Activated CD8-positive, alpha-beta T cell treated with anti-CD3 and anti-CD28 coated beads for 36 hours (primary cell): Measurements from ENCODE around the gene ZNF536. TPM values are rescaled to one million over a fixed set of nuclear protein-coding genes. Genes with fewer than 3 reads are reported as not detected.
"Not testable (repeated sequence)": the region's sequence is repeated elsewhere in the genome, so short reads cannot be mapped to it uniquely, and the experiment has no call there.

Experiments used
- ATAC-seq: fragments of 200-7000 bp; cut with Tn5 transposase; one replicate; pipeline ENCODE4 v1.10.0; 2021; ENCODE audit warnings: mild to moderate bottlenecking, moderate library complexity
- CTCF ChIA-PET: fragments of 350-600 bp; sonication (Branson Sonifier 250); formaldehyde crosslinking; loops from one replicate; lab custom pipeline; 2021; ENCODE audit warnings: antibody characterized with exemption; lab: Charles Lee
- POLR2A ChIA-PET: fragments of 350-600 bp; sonication (Branson Sonifier 250); formaldehyde crosslinking; loops from one replicate; lab custom pipeline; 2021; ENCODE audit warnings: antibody characterized with exemption; lab: Charles Lee
- DNase-seq: peaks from one replicate; pipeline ENCODE4 v3.0.0-alpha.2; 2020
- H3K27ac Mint-ChIP-seq: one replicate; pipeline ENCODE4 v1.8.0; 2021; ENCODE audit warnings: mild to moderate bottlenecking, mixed read lengths
- H3K27me3 Mint-ChIP-seq: one replicate; pipeline ENCODE4 v1.8.0; 2021; ENCODE audit warnings: mixed read lengths
- H3K36me3 Mint-ChIP-seq: one replicate; pipeline ENCODE4 v1.8.0; 2021; ENCODE audit warnings: low read depth, mixed read lengths
- H3K4me1 Mint-ChIP-seq: one replicate; pipeline ENCODE4 v1.8.0; 2021; ENCODE audit warnings: low read depth, mixed read lengths
- H3K4me3 Mint-ChIP-seq: one replicate; pipeline ENCODE4 v1.8.0; 2021; ENCODE audit warnings: mild to moderate bottlenecking, moderate library complexity, mixed read lengths
- H3K9me3 Mint-ChIP-seq: one replicate; pipeline ENCODE4 v1.8.0; 2021; ENCODE audit warnings: mixed read lengths
- intact Hi-C: fragments of 100-400 bp; cut with micrococcal nuclease; formaldehyde crosslinking; loops from one replicate; pipeline ENCODE4 v1.10.0; 2022
- total RNA-seq, 2 experiments: library from RNA; stranded (reverse); gene quantifications; one replicate each; pipeline ENCODE4 v1.2.3, GENCODE V29; 2021
- TF ChIP-seq, protein P1 (sequence below): fragments of 200-600 bp; IDR thresholded peaks from one replicate; pipeline ENCODE4 v1.8.0; 2022; ENCODE audit warnings: antibody characterized with exemption, mild to moderate bottlenecking

Gene ZNF536
- total RNA-seq, 2 experiments from 2014 or later, result not detected

DNA sequence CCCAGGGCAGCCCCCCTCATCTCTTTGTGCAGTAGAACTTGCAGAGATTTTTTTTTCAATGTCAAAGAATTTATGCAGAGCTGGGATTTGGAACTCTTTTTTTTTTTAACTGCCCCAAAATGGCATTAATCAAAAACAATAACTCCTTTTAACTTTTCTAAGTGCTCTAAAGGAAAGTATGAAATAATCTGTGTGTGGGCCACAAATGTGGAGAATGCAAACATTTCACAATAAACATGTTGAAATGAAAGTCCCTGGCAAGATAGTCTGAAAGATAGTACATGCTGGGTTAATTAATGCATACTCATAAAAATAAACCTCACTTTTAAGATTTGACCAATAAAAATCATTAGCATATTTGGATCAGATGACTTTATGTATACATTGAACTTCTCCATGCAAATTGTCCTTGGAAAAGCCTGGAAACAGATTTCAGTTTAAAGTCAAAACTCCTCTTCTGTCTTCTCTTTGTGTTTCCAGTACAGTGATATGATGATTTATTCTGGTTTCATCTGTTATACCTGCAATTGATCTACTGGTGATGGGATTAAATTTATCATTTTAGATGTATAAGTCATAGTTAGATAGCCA, 30.5 kb upstream of the ZNF536 start:
- intact Hi-C loops, result no loop called here
- no peak for ATAC-seq
- Mint-ChIP-seq H3K9me3 (no peaks in the 10 kb centered on the region), H3K27me3 (no peaks in the 10 kb centered on the region), H3K27ac (no peak overlapping the region), H3K4me3 (no peak overlapping the region), H3K4me1 (no peaks in the 10 kb centered on the region), H3K36me3 (no peaks in the 10 kb centered on the region)
- CTCF ChIA-PET, result no interaction called here
- DNase-seq, result no peak
- POLR2A ChIA-PET, result no interaction called here
- TF ChIP-seq, protein P1, sequence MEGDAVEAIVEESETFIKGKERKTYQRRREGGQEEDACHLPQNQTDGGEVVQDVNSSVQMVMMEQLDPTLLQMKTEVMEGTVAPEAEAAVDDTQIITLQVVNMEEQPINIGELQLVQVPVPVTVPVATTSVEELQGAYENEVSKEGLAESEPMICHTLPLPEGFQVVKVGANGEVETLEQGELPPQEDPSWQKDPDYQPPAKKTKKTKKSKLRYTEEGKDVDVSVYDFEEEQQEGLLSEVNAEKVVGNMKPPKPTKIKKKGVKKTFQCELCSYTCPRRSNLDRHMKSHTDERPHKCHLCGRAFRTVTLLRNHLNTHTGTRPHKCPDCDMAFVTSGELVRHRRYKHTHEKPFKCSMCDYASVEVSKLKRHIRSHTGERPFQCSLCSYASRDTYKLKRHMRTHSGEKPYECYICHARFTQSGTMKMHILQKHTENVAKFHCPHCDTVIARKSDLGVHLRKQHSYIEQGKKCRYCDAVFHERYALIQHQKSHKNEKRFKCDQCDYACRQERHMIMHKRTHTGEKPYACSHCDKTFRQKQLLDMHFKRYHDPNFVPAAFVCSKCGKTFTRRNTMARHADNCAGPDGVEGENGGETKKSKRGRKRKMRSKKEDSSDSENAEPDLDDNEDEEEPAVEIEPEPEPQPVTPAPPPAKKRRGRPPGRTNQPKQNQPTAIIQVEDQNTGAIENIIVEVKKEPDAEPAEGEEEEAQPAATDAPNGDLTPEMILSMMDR, result no peak

DNA sequence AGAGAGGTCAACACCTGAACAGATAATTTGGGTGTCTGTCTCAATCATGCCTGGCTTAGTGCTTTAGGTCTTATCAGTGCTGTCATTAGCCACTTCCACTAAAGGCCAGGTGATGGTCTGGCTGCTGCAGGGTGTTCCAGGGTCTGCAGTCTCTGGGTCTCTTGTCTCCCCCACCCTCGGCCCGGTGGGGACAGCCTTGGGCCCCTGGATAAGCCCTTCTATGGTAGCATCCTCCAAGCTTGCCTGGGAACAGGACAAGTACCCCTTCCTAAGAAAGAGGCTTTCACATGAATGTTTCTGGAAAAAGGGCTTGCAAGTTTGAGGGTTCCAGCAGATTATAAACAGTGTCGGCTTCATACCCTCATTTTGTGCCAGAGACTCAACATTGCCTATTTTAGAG, 29.3 kb upstream of the ZNF536 start:
- H3K27ac Mint-ChIP-seq, result no peak overlapping the region
- no peaks in the 10 kb centered on the region for H3K9me3 Mint-ChIP-seq
- POLR2A ChIA-PET, result no interaction called here
- intact Hi-C loops, result no loop called here
- no peak overlapping the region for H3K4me3 Mint-ChIP-seq
- CTCF ChIA-PET, result no interaction called here
- TF ChIP-seq, protein P1, result no peak
- H3K36me3 Mint-ChIP-seq, result no peaks in the 10 kb centered on the region
- ATAC-seq (no peak), DNase-seq (no peak)
- no peaks in the 10 kb centered on the region for H3K4me1 Mint-ChIP-seq
- H3K27me3 Mint-ChIP-seq, result no peaks in the 10 kb centered on the region

DNA sequence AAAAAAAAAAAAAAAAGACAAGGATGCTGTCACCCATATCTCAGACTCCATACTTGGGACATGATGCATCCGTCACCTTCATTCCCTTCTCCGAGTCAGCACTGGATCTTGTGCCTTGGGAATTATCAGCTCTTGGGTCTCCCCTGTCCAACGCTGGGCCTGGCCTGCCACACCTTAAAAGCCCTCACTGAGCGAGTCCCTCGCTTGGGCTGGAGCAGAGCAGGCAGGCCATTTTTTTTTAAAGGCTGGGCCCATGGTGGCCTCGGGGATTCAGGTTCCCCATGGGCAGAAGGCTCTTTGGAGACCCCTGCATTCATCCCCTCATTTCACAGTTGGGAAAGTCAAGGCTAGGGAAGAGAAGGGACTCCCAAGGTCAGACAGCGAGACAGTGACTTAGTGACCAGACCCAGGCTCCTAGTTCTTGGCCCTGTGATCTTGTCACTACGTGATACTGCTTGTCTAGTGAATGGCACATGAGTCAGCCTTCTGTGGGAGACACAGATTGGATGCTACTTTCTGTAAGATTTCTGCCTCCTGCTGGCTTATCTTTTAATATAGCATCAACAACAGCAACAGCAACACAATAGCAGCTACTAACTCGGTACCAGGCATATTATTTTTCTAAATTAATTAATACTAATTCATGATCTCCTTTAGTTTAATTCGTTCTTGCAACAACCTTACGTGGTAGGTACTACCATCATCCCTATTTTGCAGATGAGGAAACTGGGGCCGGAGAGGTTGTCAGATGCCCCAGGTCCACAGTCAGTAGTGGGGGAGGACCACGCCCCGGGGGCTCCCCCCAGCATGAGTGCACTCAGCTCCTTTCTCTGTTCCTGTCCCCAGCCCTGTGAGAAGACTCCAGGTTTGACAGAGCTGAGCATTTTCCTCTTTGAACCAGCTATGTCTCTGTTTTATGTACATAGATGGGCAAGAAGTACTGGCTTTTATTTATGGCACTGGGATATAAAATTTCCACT, 27.4 kb upstream of the ZNF536 start:
- no peak for DNase-seq
- H3K4me3 Mint-ChIP-seq, result no peak overlapping the region
- no peaks in the 10 kb centered on the region for H3K9me3 Mint-ChIP-seq
- no peaks in the 10 kb centered on the region for H3K4me1 Mint-ChIP-seq
- no peaks in the 10 kb centered on the region for H3K36me3 Mint-ChIP-seq
- intact Hi-C loops, result no loop called here
- no peaks in the 10 kb centered on the region for H3K27me3 Mint-ChIP-seq
- TF ChIP-seq, protein P1, result no peak
- H3K27ac Mint-ChIP-seq, result no peak overlapping the region
- POLR2A ChIA-PET, result no interaction called here
- ATAC-seq, result no peak
- CTCF ChIA-PET, result no interaction called here

DNA sequence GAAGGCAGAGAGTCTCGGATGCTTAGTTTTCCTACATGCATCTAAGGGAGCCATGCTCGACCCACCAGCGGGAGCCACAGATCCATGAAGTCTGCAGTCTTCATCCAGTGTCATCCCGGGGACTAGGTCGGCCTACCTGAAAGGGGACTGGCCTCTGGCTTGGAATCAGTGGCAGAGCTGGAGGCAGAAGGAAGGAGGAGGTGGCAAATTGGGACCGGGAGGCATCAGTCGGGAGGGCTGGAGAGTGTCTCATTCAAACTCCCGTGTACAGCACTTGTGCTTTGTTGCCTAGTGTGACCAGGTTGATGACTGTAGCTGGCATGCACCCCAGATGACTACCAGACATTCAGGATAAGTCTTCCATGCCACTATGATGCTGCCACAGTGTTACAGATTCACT, 26.5 kb upstream of the ZNF536 start:
- no peak for DNase-seq
- CTCF ChIA-PET, result no interaction called here
- Mint-ChIP-seq H3K4me3 (no peak overlapping the region), H3K36me3 (no peaks in the 10 kb centered on the region), H3K27me3 (no peaks in the 10 kb centered on the region), H3K9me3 (no peaks in the 10 kb centered on the region), H3K4me1 (no peaks in the 10 kb centered on the region), H3K27ac (no peak overlapping the region)
- TF ChIP-seq, protein P1, result no peak
- intact Hi-C loops, result no loop called here
- POLR2A ChIA-PET, result no interaction called here
- ATAC-seq, result no peak

DNA sequence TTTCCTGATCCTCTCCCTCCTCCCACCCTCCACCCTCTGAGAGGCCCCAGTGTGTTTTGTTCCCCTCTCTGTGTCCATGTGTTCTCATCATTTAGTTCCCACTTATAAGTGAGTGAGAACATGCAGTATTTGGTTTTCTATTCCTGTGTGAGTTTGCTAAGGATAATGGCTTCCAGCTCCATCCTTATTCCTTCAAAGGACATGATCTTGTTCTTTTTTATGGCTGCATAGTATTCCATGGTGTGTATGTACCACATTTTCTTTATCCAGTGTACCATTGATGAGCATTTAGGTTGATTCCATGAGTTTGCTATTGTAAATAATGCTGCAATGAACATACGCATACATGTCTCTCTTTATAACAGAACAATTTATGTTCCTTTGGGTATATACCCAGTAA, 25.7 kb upstream of the ZNF536 start:
- H3K9me3 Mint-ChIP-seq, H3K4me1 Mint-ChIP-seq, POLR2A ChIA-PET, H3K27ac Mint-ChIP-seq, H3K4me3 Mint-ChIP-seq, H3K36me3 Mint-ChIP-seq, DNase-seq, CTCF ChIA-PET, H3K27me3 Mint-ChIP-seq, ATAC-seq, intact Hi-C loops: not testable (repeated sequence)
